Activated CD8-positive, alpha-beta T cell treated with anti-CD3 and anti-CD28 coated beads, Interleukin-2, amount 10 ng/mL, durations not matched to agents 7 days and 5 days (primary cell): ENCODE data around the gene SLC5A11. TPM values are rescaled to one million over a fixed set of nuclear protein-coding genes. Genes with fewer than 3 reads are reported as not detected.
"Not testable (repeated sequence)": the region's sequence is repeated elsewhere in the genome, so short reads cannot be mapped to it uniquely, and the experiment has no call there.

Source experiments
- ATAC-seq: fragments of 150-1000 bp; cut with Tn5 transposase; one replicate; pipeline ENCODE4 v1.10.0; 2021; ENCODE audit warnings: moderate library complexity
- CTCF ChIA-PET: fragments of 350-600 bp; sonication (Branson Sonifier 250); formaldehyde crosslinking; loops from one replicate; lab custom pipeline; 2021; ENCODE audit warnings: antibody characterized with exemption; lab: Charles Lee
- POLR2A ChIA-PET: fragments of 350-600 bp; sonication (Branson Sonifier 250); formaldehyde crosslinking; loops from one replicate; lab custom pipeline; 2021; ENCODE audit warnings: antibody characterized with exemption; lab: Charles Lee
- DNase-seq: peaks from one replicate; pipeline ENCODE4 v3.0.0-alpha.2; 2020
- H3K27ac Mint-ChIP-seq: one replicate; pipeline ENCODE4 v1.8.0; 2021; ENCODE audit warnings: mild to moderate bottlenecking, mixed read lengths
- H3K27me3 Mint-ChIP-seq: one replicate; pipeline ENCODE4 v1.8.0; 2021; ENCODE audit warnings: low read depth, mixed read lengths
- H3K36me3 Mint-ChIP-seq: one replicate; pipeline ENCODE4 v1.8.0; 2021; ENCODE audit warnings: low read depth, mixed read lengths
- H3K4me1 Mint-ChIP-seq: one replicate; pipeline ENCODE4 v1.8.0; 2021; ENCODE audit warnings: low read depth, mixed read lengths
- H3K4me3 Mint-ChIP-seq: one replicate; pipeline ENCODE4 v1.8.0; 2021; ENCODE audit warnings: mild to moderate bottlenecking, mixed read lengths
- H3K9me3 Mint-ChIP-seq: one replicate; pipeline ENCODE4 v1.8.0; 2022; ENCODE audit warnings: mixed read lengths; ENCODE audit not compliant: insufficient read depth
- total RNA-seq, 2 experiments: library from RNA; stranded (reverse); gene quantifications; one replicate each; pipeline ENCODE4 v1.2.3, GENCODE V29; 2021

Gene SLC5A11
- total RNA-seq, result under 1 TPM in 1 of 2 experiments, not detected in 1; 0.44 TPM

- Mint-ChIP-seq H3K27me3 (no peaks in the 10 kb centered on the region), H3K4me3 (no peak within 1 kb of the TSS), H3K4me1 (peaks cover 2% of the 10 kb centered on the region), H3K9me3 (no peaks in the 10 kb centered on the region), H3K27ac (no peak within 1 kb of the TSS), H3K36me3 (no peaks in the 10 kb centered on the region)
- POLR2A ChIA-PET, result no interaction called here
- no peak for ATAC-seq
- no peak for DNase-seq
- CTCF ChIA-PET, result no interaction called here
Measured at GRCh38 chr16:24845726-24846547, at the start of gene SLC5A11. TSS of gene SLC5A11 (plus strand) at chr16:24845963. CDS start at chr16:24858644, 12,681 bp downstream.

- no peak for DNase-seq
- Mint-ChIP-seq H3K4me1 (no peaks in the 10 kb centered on the region), H3K27ac (no peak overlapping the region), H3K36me3 (peaks cover 45% of the 10 kb centered on the region), H3K4me3 (no peak overlapping the region), H3K9me3 (no peaks in the 10 kb centered on the region), H3K27me3 (no peaks in the 10 kb centered on the region)
- CTCF ChIA-PET, result interaction anchor here (1.4 to 1.5 kb wide), 2 partner anchors 9 to 12 kb away, joined by 3 read pairs; no protein-coding TSS in a partner anchor
- ATAC-seq, result no peak
- POLR2A ChIA-PET, result no interaction called here
Measured at GRCh38 chr16:24800586-24800985, 45.2 kb upstream of the SLC5A11 start.

GRCh38 chr16:24801761-24802302 lies 43.9 kb upstream of the SLC5A11 start:
- H3K36me3 Mint-ChIP-seq, result peaks cover 52% of the 10 kb centered on the region
- no peaks in the 10 kb centered on the region for H3K4me1 Mint-ChIP-seq
- no peak for DNase-seq
- no peak overlapping the region for H3K27ac Mint-ChIP-seq
- ChIA-PET CTCF (interaction anchor here (1.2 to 1.5 kb wide), 2 partner anchors 11 to 285 kb away, joined by 3 read pairs; no protein-coding TSS in a partner anchor), POLR2A (no interaction called here)
- ATAC-seq, result no peak
- H3K4me3 Mint-ChIP-seq, result no peak overlapping the region
- no peaks in the 10 kb centered on the region for H3K27me3 Mint-ChIP-seq
- no peaks in the 10 kb centered on the region for H3K9me3 Mint-ChIP-seq

GRCh38 chr16:24805484-24805883 lies 40.3 kb upstream of the SLC5A11 start:
- Mint-ChIP-seq H3K4me3 (no peak overlapping the region), H3K27ac (no peak overlapping the region), H3K9me3 (no peaks in the 10 kb centered on the region), H3K4me1 (no peaks in the 10 kb centered on the region), H3K27me3 (no peaks in the 10 kb centered on the region), H3K36me3 (peaks cover 47% of the 10 kb centered on the region)
- ATAC-seq (no peak), DNase-seq (no peak)
- ChIA-PET POLR2A (no interaction called here), CTCF (no interaction called here)

GRCh38 chr16:24807301-24807700 lies 38.5 kb upstream of the SLC5A11 start:
- POLR2A ChIA-PET, result no interaction called here
- H3K27ac Mint-ChIP-seq, result no peak overlapping the region

GRCh38 chr16:24810951-24811843 lies 34.6 kb upstream of the SLC5A11 start:
- no peak for DNase-seq
- Mint-ChIP-seq H3K36me3 (peaks cover 38% of the 10 kb centered on the region), H3K9me3 (no peaks in the 10 kb centered on the region), H3K27ac (no peak overlapping the region), H3K27me3 (no peaks in the 10 kb centered on the region), H3K4me1 (no peaks in the 10 kb centered on the region), H3K4me3 (no peak overlapping the region)
- ChIA-PET POLR2A (no interaction called here), CTCF (no interaction called here)
- ATAC-seq, result no peak

More at GRCh38 chr16:24807301-24807700, 38.5 kb upstream of the SLC5A11 start:
- CTCF ChIA-PET, result interaction anchor here (0.6 kb wide), 1 partner anchor 15 kb away, joined by 3 read pairs; no protein-coding TSS in a partner anchor
- ATAC-seq (no peak), DNase-seq (no peak)
- Mint-ChIP-seq H3K4me3 (no peak overlapping the region), H3K9me3 (no peaks in the 10 kb centered on the region), H3K36me3 (peaks cover 45% of the 10 kb centered on the region), H3K4me1 (no peaks in the 10 kb centered on the region), H3K27me3 (no peaks in the 10 kb centered on the region)

- DNase-seq, H3K4me1 Mint-ChIP-seq, H3K27ac Mint-ChIP-seq, POLR2A ChIA-PET, ATAC-seq, H3K27me3 Mint-ChIP-seq, H3K4me3 Mint-ChIP-seq, H3K9me3 Mint-ChIP-seq: not testable (repeated sequence)
- H3K36me3 Mint-ChIP-seq, result peaks cover 38% of the 10 kb centered on the region
- CTCF ChIA-PET, result interaction anchor here (0.6 to 1.2 kb wide), 2 partner anchors 12 to 532 kb away, joined by 3 read pairs; no protein-coding TSS in a partner anchor
Measured at GRCh38 chr16:24812813-24813212, 33.0 kb upstream of the SLC5A11 start.

GRCh38 chr16:24815021-24815420 lies 30.7 kb upstream of the SLC5A11 start:
- ChIA-PET POLR2A (no interaction called here), CTCF (no interaction called here)
- no peak for ATAC-seq
- Mint-ChIP-seq H3K27ac (no peak overlapping the region), H3K36me3 (peaks cover 49% of the 10 kb centered on the region), H3K4me1 (no peaks in the 10 kb centered on the region), H3K4me3 (no peak overlapping the region), H3K9me3 (no peaks in the 10 kb centered on the region), H3K27me3 (no peaks in the 10 kb centered on the region)
- no peak for DNase-seq

GRCh38 chr16:24816688-24817087 lies 29.1 kb upstream of the SLC5A11 start:
- CTCF ChIA-PET, result no interaction called here
- POLR2A ChIA-PET, result no interaction called here
- no peak for DNase-seq
- Mint-ChIP-seq H3K36me3 (peaks cover 45% of the 10 kb centered on the region), H3K27ac (no peak overlapping the region), H3K4me1 (peaks cover 3% of the 10 kb centered on the region), H3K9me3 (no peaks in the 10 kb centered on the region), H3K27me3 (no peaks in the 10 kb centered on the region), H3K4me3 (no peak overlapping the region)
- ATAC-seq, result no peak

- peaks cover 51% of the 10 kb centered on the region for H3K36me3 Mint-ChIP-seq
Measured at GRCh38 chr16:24819462-24820040, 26.2 kb upstream of the SLC5A11 start.

GRCh38 chr16:24820522-24820921 lies 25.2 kb upstream of the SLC5A11 start:
- DNase-seq (no peak), ATAC-seq (no peak)
- H3K27me3 Mint-ChIP-seq, result no peaks in the 10 kb centered on the region
- peak overlapping the region; percentile 6 for H3K27ac Mint-ChIP-seq
- H3K4me3 Mint-ChIP-seq, result no peak overlapping the region
- ChIA-PET CTCF (no interaction called here), POLR2A (no interaction called here)
- peaks cover 49% of the 10 kb centered on the region for H3K36me3 Mint-ChIP-seq
- peaks cover 8% of the 10 kb centered on the region for H3K4me1 Mint-ChIP-seq
- H3K9me3 Mint-ChIP-seq, result no peaks in the 10 kb centered on the region

More at GRCh38 chr16:24819462-24820040, 26.2 kb upstream of the SLC5A11 start:
- no peak overlapping the region for H3K27ac Mint-ChIP-seq
- ChIA-PET CTCF (no interaction called here), POLR2A (no interaction called here)
- H3K27me3 Mint-ChIP-seq, result no peaks in the 10 kb centered on the region
- no peak for ATAC-seq
- no peak for DNase-seq
- no peak overlapping the region for H3K4me3 Mint-ChIP-seq
- H3K9me3 Mint-ChIP-seq, result no peaks in the 10 kb centered on the region
- H3K4me1 Mint-ChIP-seq, result peaks cover 8% of the 10 kb centered on the region
